HCT116 (cell line): Measurements from ENCODE around the gene NUBPL. TPM values are rescaled to one million over a fixed set of nuclear protein-coding genes. Genes with fewer than 3 reads are reported as not detected.

ENCODE experiments used
- ATAC-seq: fragments of 200-7000 bp; cut with Tn5 transposase; 2 replicates; pipeline ENCODE4 v1.9.1; 2020; ENCODE audit warnings: mild to moderate bottlenecking, moderate library complexity
- BruUV-seq: library from RNA; stranded (reverse); fragments of 400-500 nt; replicated peaks from 2 replicates; lab custom pipeline; 2021; lab: Mats Ljungman, UMichigan
- CTCF ChIA-PET: fragments of 300-600 bp; sonication (Branson Sonifier 250); formaldehyde crosslinking; loops from one replicate; lab custom pipeline; 2021; ENCODE audit warnings: antibody characterized with exemption; lab: Charles Lee
- POLR2A ChIA-PET: fragments of 300-600, 350-600 bp; sonication (Branson Sonifier 250); formaldehyde crosslinking; loops from one replicate; lab custom pipeline; 2021; ENCODE audit warnings: antibody characterized with exemption; lab: Charles Lee
- RAD21 ChIA-PET, 2 experiments: fragments of 300-600 bp; sonication (Branson Sonifier 250); formaldehyde crosslinking; loops; one replicate each; lab custom pipeline; 2023; ENCODE audit warnings: low total read pairs in 2 of 2; ENCODE audit not compliant: uncharacterized antibody in 2 of 2, unreplicated experiment in 2 of 2, low non-redundant PET in 1 of 2; lab: Charles Lee
- DNase-seq: peaks from one replicate; pipeline ENCODE4 v3.0.0-alpha.2; 2010; ENCODE audit warnings: low read depth, low spot score
- H2AFZ ChIP-seq: fragments of 200-600 bp; shearing (Covaris generic), sonication (generic); 2 replicates; pipeline ENCODE4 v1.6.1; 2017; ENCODE audit warnings: low read depth, mixed run types, mixed read lengths, antibody characterized with exemption, low read length; ENCODE audit not compliant: poor library complexity, severe bottlenecking
- H3K27ac ChIP-seq: 2 replicates; pipeline ENCODE4 v1.5.1; 2012; ENCODE audit warnings: low read depth, low read length
- H3K27me3 ChIP-seq: fragments of 200-600 bp; sonication (generic); 2 replicates; pipeline ENCODE4 v1.6.1; 2016; ENCODE audit warnings: mixed run types, low read length, mixed read lengths; ENCODE audit not compliant: insufficient read depth
- H3K36me3 ChIP-seq, 2 experiments: fragments of 200-500 bp in 1 of 2; fragments of 200-600 bp in 1 of 2; sonication (Bioruptor generic) in 1 of 2; sonication (generic) in 1 of 2; 2 replicates each; pipeline versions ENCODE4 v1.5.1 to v1.6.1; 2014 to 2016; ENCODE audit warnings: low read length in 2 of 2, inconsistent platforms in 1 of 2, mixed read lengths in 1 of 2, mixed run types in 1 of 2; ENCODE audit not compliant: insufficient read depth in 2 of 2, control insufficient read depth in 1 of 2
- H3K4me1 ChIP-seq, 2 experiments: fragments of 200-600 bp in 1 of 2; sonication (generic) in 1 of 2; 2 replicates each; pipeline versions ENCODE4 v1.5.1 to v1.6.1; 2012 to 2017; ENCODE audit warnings: low read length in 2 of 2, inconsistent platforms in 1 of 2, mild to moderate bottlenecking in 1 of 2, mixed read lengths in 1 of 2, mixed run types in 1 of 2, moderate library complexity in 1 of 2; ENCODE audit not compliant: insufficient read depth in 2 of 2, control insufficient read depth in 1 of 2
- H3K4me2 ChIP-seq: fragments of 200-600 bp; sonication (generic); 2 replicates; pipeline ENCODE4 v1.6.1; 2017; ENCODE audit warnings: mixed run types, low read length, mixed read lengths
- H3K4me3 ChIP-seq, 2 experiments: fragments of 200-600 bp in 1 of 2; sonication (generic) in 1 of 2; replicated peaks in 1 of 2; 2 replicates each; pipeline ENCODE4 v1.5.1; 2011 to 2016; ENCODE audit warnings: low read length in 2 of 2, control low read depth in 1 of 2, low read depth in 1 of 2, mild to moderate bottlenecking in 1 of 2, mixed read lengths in 1 of 2, mixed run types in 1 of 2
- H3K79me2 ChIP-seq: fragments of 200-600 bp; sonication (generic); 2 replicates; pipeline ENCODE4 v1.6.1; 2017; ENCODE audit warnings: mild to moderate bottlenecking, mixed run types, low read length, moderate library complexity, mixed read lengths; ENCODE audit not compliant: insufficient read depth
- H3K9ac ChIP-seq: fragments of 200-600 bp; sonication (generic); 2 replicates; pipeline ENCODE4 v1.6.1; 2016; ENCODE audit warnings: low read length, mixed read lengths
- H3K9me2 ChIP-seq: fragments of 200-600 bp; sonication (generic), shearing (Covaris generic); 2 replicates; pipeline ENCODE4 v1.6.1; 2017; ENCODE audit warnings: mixed run types, mild to moderate bottlenecking, moderate library complexity; ENCODE audit not compliant: insufficient read depth
- H3K9me3 ChIP-seq, 2 experiments: fragments of 200-500 bp in 1 of 2; fragments of 200-600 bp in 1 of 2; sonication (Bioruptor generic) in 1 of 2; sonication (generic) in 1 of 2; 2 replicates each; pipeline ENCODE4 v1.6.1; 2014 to 2017; ENCODE audit warnings: low read length in 2 of 2, mixed read lengths in 2 of 2, inconsistent platforms in 1 of 2, low read depth in 1 of 2, mild to moderate bottlenecking in 1 of 2, mixed run types in 1 of 2, moderate library complexity in 1 of 2; ENCODE audit not compliant: control insufficient read depth in 1 of 2, insufficient read depth in 1 of 2
- H4K20me1 ChIP-seq: fragments of 200-600 bp; sonication (generic), shearing (Covaris generic); 2 replicates; pipeline ENCODE4 v1.6.1; 2017; ENCODE audit warnings: mixed run types, mild to moderate bottlenecking, moderate library complexity; ENCODE audit not compliant: insufficient read depth
- CTCF ChIP-seq, 3 experiments: fragments of 200-600 bp in 1 of 3; sonication (generic) in 1 of 3; IDR thresholded peaks in 2 of 3; conservative IDR thresholded peaks in 1 of 3; 2 replicates each; pipeline ENCODE4 v1.5.1; 2012 to 2017; ENCODE audit warnings: low read depth in 2 of 3, low read length in 2 of 3, antibody characterized with exemption in 1 of 3, borderline replicate concordance in 1 of 3, control low read depth in 1 of 3, mild to moderate bottlenecking in 1 of 3, mixed read lengths in 1 of 3, mixed run types in 1 of 3, moderate library complexity in 1 of 3; ENCODE audit not compliant: insufficient read depth in 1 of 3
- EGR1 ChIP-seq: IDR thresholded peaks from 2 replicates; pipeline ENCODE4 v1.6.1; 2012; ENCODE audit warnings: low read depth
- EZH2 ChIP-seq: fragments of 200-600 bp; sonication (generic); IDR thresholded peaks from 2 replicates; pipeline ENCODE4 v1.6.1; 2017; ENCODE audit warnings: antibody characterized with exemption, mixed run types
- POLR2A ChIP-seq: IDR thresholded peaks from 2 replicates; pipeline ENCODE4 v1.7.0; 2011; ENCODE audit warnings: borderline replicate concordance; ENCODE audit not compliant: insufficient read depth, insufficient read length; ENCODE audit errors: extremely low read depth
- SP1 ChIP-seq: IDR thresholded peaks from 2 replicates; pipeline ENCODE4 v1.6.1; 2012; ENCODE audit warnings: low read depth
- SRF ChIP-seq: IDR thresholded peaks from 2 replicates; pipeline ENCODE4 v1.6.1; 2012; ENCODE audit warnings: low read depth
- YY1 ChIP-seq: IDR thresholded peaks from 2 replicates; pipeline ENCODE4 v1.6.1; 2011; ENCODE audit warnings: low read length, low read depth, moderate library complexity, mild to moderate bottlenecking; ENCODE audit not compliant: insufficient replicate concordance; ENCODE audit errors: extremely low read depth
- ZBTB33 ChIP-seq: IDR thresholded peaks from 2 replicates; pipeline ENCODE4 v1.6.1; 2011; ENCODE audit warnings: mild to moderate bottlenecking, low read length, moderate library complexity; ENCODE audit not compliant: insufficient replicate concordance; ENCODE audit errors: extremely low read depth
- intact Hi-C: fragments of 100-400 bp; cut with micrococcal nuclease; formaldehyde crosslinking; loops from 2 replicates; pipeline ENCODE4 v1.10.0; 2022
- total RNA-seq: library from RNA; stranded (reverse); gene quantifications from one replicate; pipeline ENCODE4 v1.2.1, GENCODE V29; 2021; ENCODE audit not compliant: unreplicated experiment

NUBPL gene
- total RNA-seq, 1 experiment from 2014 or later: 11.3 TPM

- ChIA-PET RAD21 (interaction anchor here in 1 of 2 experiments (0.6 kb wide), 1 partner anchor 283 kb away, joined by 3 read pairs; no protein-coding TSS in a partner anchor), CTCF (no interaction called here), POLR2A (no interaction called here)
- H2AFZ ChIP-seq: no peak overlapping the region
- H3K4me2 ChIP-seq: no peak overlapping the region
- intact Hi-C loops: no loop called here
- H3K79me2 ChIP-seq: no peaks in the 10 kb centered on the region
- BruUV-seq: no TSS peak
- no peak overlapping the region for H3K4me3 ChIP-seq
- no peaks in the 10 kb centered on the region for H4K20me1 ChIP-seq
- no peak overlapping the region for H3K27ac ChIP-seq
- H3K9me3 ChIP-seq: no peaks in the 10 kb centered on the region
- H3K27me3 ChIP-seq: no peaks in the 10 kb centered on the region
- TF ChIP-seq EGR1 (no peak), EZH2 (no peak)
- H3K9ac ChIP-seq: no peak overlapping the region
- no peaks in the 10 kb centered on the region for H3K9me2 ChIP-seq
- no peaks in the 10 kb centered on the region for H3K4me1 ChIP-seq
- DNase-seq: no peak
- H3K36me3 ChIP-seq: no peaks in the 10 kb centered on the region
- ATAC-seq: no peak
Measured at GRCh38 chr14:31544816-31545215, 16.4 kb upstream of the NUBPL start.

- no peaks in the 10 kb centered on the region for H3K36me3 ChIP-seq
Measured at GRCh38 chr14:31545328-31545727, 15.9 kb upstream of the NUBPL start.

More at GRCh38 chr14:31545328-31545727, 15.9 kb upstream of the NUBPL start:
- no peaks in the 10 kb centered on the region for H3K27me3 ChIP-seq
- no peak overlapping the region for H3K9ac ChIP-seq
- ChIA-PET CTCF (no interaction called here), RAD21 (interaction anchor here in 1 of 2 experiments (0.6 kb wide), 1 partner anchor 282 kb away, joined by 3 read pairs; no protein-coding TSS in a partner anchor), POLR2A (no interaction called here)
- no peak overlapping the region for H3K4me2 ChIP-seq
- TF ChIP-seq EGR1 (no peak), ZBTB33 (no peak), YY1 (no peak), POLR2A (no peak), CTCF (IDR thresholded peaks at IDR 0.05 in 2 of 3, conservative IDR thresholded peaks at IDR 0.05 in 1 of 3; ENCODE audit: borderline replicate concordance in 1 of 3, insufficient read depth in 1 of 3, low read depth in 2 of 3, low read length in 2 of 3) (no peak), SP1 (no peak), SRF (no peak)
- no peaks in the 10 kb centered on the region for H3K79me2 ChIP-seq
- no peak overlapping the region for H3K4me3 ChIP-seq
- DNase-seq (no peak), ATAC-seq (no peak)
- H3K9me3 ChIP-seq: no peaks in the 10 kb centered on the region
- no peak overlapping the region for H2AFZ ChIP-seq
- no peaks in the 10 kb centered on the region for H3K4me1 ChIP-seq
- no peaks in the 10 kb centered on the region for H4K20me1 ChIP-seq
- intact Hi-C loops: no loop called here
- no peak overlapping the region for H3K27ac ChIP-seq
- H3K9me2 ChIP-seq: no peaks in the 10 kb centered on the region
- no TSS peak for BruUV-seq
